Mucosa of rectum (tissue), 2 donors: ENCODE results near the gene LDAH.

Source experiments
- H3K27ac ChIP-seq, 2 donors: one replicate each; pipeline ENCODE4 v1.7.0; 2013; ENCODE audit warnings: inconsistent platforms in 2 of 2, low read depth in 2 of 2, low read length in 2 of 2
- H3K27me3 ChIP-seq, 2 donors: one replicate each; pipeline ENCODE4 v1.7.0; 2013; ENCODE audit warnings: low read length in 2 of 2; ENCODE audit not compliant: control insufficient read depth in 2 of 2, insufficient read depth in 2 of 2
- H3K36me3 ChIP-seq, 2 donors: one replicate each; pipeline ENCODE4 v1.7.0; 2013; ENCODE audit warnings: low read length in 2 of 2; ENCODE audit not compliant: control insufficient read depth in 2 of 2, insufficient read depth in 2 of 2
- H3K4me1 ChIP-seq, 2 donors: one replicate each; pipeline ENCODE4 v1.7.0; 2013; ENCODE audit warnings: low read length in 2 of 2, mild to moderate bottlenecking in 1 of 2; ENCODE audit not compliant: control insufficient read depth in 2 of 2, insufficient read depth in 2 of 2
- H3K4me3 ChIP-seq, 2 donors: one replicate each; pipeline ENCODE4 v1.7.0; 2013; ENCODE audit warnings: low read length in 2 of 2
- H3K9ac ChIP-seq, 2 donors: one replicate each; pipeline ENCODE4 v1.7.0; 2013; ENCODE audit warnings: low read length in 2 of 2, low read depth in 1 of 2, mild to moderate bottlenecking in 1 of 2
- H3K9me3 ChIP-seq, 2 donors: one replicate each; pipeline ENCODE4 v1.7.0; 2013; ENCODE audit warnings: low read length in 2 of 2; ENCODE audit not compliant: control insufficient read depth in 2 of 2
- donor health status: healthy.
- donor health status: Normal muscosa, but diverticular disease.

Gene LDAH

GRCh38 chr2:20757405-20758090 lies 65.4 kb downstream of the LDAH start:
- peaks cover 0 to under 1% of the 10 kb centered on the region in 2 donors for H3K36me3 ChIP-seq
- H3K4me1 ChIP-seq, result no peaks in the 10 kb centered on the region
- H3K27ac ChIP-seq, result no peak overlapping the region
- H3K27me3 ChIP-seq, result no peaks in the 10 kb centered on the region
- H3K4me3 ChIP-seq, result no peak overlapping the region
- H3K9ac ChIP-seq, result no peak overlapping the region
- no peaks in the 10 kb centered on the region for H3K9me3 ChIP-seq

- H3K36me3 ChIP-seq, result no peaks in the 10 kb centered on the region
- H3K27ac ChIP-seq, result no peak overlapping the region
- H3K4me1 ChIP-seq, result no peaks in the 10 kb centered on the region
- no peak overlapping the region for H3K9ac ChIP-seq
- H3K27me3 ChIP-seq, result no peaks in the 10 kb centered on the region
- H3K4me3 ChIP-seq, result no peak overlapping the region
- H3K9me3 ChIP-seq, result no peaks in the 10 kb centered on the region
Observed at GRCh38 chr2:20755132-20755800, 67.6 kb downstream of the LDAH start.

DNA sequence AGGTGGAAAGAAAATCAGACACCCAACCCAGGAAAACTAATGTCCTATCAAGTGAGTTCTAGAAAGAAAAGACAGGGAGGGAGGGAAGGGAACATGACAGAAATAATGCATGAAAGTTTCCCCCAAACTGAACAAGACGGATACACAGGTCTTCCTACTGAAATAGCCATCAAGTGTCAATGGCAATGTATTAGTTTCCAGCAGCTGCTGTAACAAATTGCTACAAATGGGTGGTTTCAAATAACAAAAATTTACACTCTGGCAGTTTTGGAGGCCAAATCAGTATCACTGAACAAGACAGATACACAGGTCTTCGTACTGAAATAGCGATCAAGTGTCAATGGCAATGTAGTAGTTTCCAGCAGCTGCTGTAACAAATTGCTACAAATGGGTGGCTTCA lies 70.6 kb downstream of the LDAH start:
- H3K27me3 ChIP-seq, result no peaks in the 10 kb centered on the region
- no peak overlapping the region for H3K27ac ChIP-seq
- no peaks in the 10 kb centered on the region for H3K36me3 ChIP-seq

DNA sequence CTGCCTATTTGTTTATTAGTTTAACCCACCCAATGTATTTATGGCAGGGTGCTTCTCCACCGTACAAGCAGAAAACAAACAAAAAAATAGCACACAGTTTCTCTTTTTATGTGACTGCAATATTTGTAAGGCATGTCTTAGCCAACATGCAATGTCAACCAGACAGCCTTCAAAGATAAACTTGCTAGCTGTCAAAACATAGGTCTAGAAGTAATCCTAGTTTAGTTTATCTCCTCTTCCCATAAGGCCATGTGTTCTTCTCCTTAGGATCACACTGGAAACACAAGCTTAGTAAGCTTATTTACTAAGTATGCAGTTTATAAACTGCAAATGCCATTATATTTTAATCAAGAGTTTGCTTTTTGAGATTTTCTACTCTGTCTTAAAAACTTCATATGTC lies 75.6 kb downstream of the LDAH start:
- Histone ChIP-seq H3K27ac (no peak overlapping the region), H3K9ac (no peak overlapping the region), H3K4me3 (no peak overlapping the region), H3K36me3 (no peaks in the 10 kb centered on the region), H3K9me3 (no peaks in the 10 kb centered on the region), H3K4me1 (no peaks in the 10 kb centered on the region), H3K27me3 (no peaks in the 10 kb centered on the region)

More for the DNA sequence above, 70.6 kb downstream of the LDAH start:
- H3K4me1 ChIP-seq, result no peaks in the 10 kb centered on the region
- H3K9me3 ChIP-seq, result no peaks in the 10 kb centered on the region
- no peak overlapping the region for H3K4me3 ChIP-seq
- no peak overlapping the region for H3K9ac ChIP-seq

GRCh38 chr2:20745924-20746555 lies 76.9 kb downstream of the LDAH start:
- Histone ChIP-seq H3K36me3 (no peaks in the 10 kb centered on the region), H3K27me3 (no peaks in the 10 kb centered on the region), H3K4me1 (no peaks in the 10 kb centered on the region), H3K9me3 (no peaks in the 10 kb centered on the region), H3K9ac (no peak overlapping the region), H3K27ac (no peak overlapping the region), H3K4me3 (no peak overlapping the region)

GRCh38 chr2:20744366-20745335 lies 78.2 kb downstream of the LDAH start:
- Histone ChIP-seq H3K4me1 (no peaks in the 10 kb centered on the region), H3K36me3 (no peaks in the 10 kb centered on the region), H3K27me3 (no peaks in the 10 kb centered on the region), H3K27ac (no peak overlapping the region), H3K4me3 (no peak overlapping the region), H3K9me3 (no peaks in the 10 kb centered on the region), H3K9ac (no peak overlapping the region)

DNA sequence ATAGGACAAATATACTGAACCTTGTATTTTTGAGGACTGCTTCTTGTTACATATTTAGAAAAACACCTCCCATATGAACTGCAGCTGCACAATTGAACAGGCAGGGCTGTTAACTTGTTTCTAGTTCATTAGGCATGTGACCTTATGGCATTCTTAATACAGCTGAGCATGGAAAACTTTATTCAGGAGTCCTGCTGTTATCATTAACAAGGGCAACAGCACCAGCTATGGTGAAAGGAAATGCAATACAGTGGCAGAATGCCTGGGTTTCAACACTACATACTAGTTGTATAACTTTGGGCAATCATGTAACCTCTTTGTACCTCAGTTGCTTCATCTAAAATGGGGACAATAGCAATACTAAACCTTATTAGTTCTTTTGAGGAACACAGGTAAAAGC lies 84.1 kb downstream of the LDAH start:
- Histone ChIP-seq H3K4me3 (no peak overlapping the region), H3K9ac (no peak overlapping the region), H3K36me3 (peaks cover 2 to 3% of the 10 kb centered on the region in 2 donors), H3K4me1 (no peaks in the 10 kb centered on the region), H3K27ac (no peak overlapping the region), H3K9me3 (no peaks in the 10 kb centered on the region), H3K27me3 (no peaks in the 10 kb centered on the region)

DNA sequence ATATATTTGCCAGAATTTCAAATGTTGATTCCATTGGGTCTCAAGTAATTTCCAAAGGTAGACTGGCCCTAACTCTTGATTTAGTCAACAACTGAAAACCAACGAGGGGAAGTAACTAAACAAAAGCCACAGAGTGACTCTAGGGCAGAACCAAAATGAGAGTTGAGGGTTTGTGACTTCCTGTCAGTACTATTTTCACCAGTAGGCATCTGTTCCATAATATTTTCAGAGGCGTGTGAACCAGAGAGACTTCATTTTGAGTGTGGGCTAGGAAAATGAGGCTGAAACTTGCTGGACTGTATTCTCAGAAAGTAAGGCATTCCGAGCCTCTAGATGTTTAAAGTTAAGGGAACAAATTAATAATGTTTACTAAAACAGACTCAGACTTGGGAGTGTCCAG lies 85.4 kb downstream of the LDAH start:
- Histone ChIP-seq H3K4me3 (no peak overlapping the region), H3K9me3 (no peaks in the 10 kb centered on the region), H3K27me3 (no peaks in the 10 kb centered on the region), H3K27ac (no peak overlapping the region), H3K4me1 (no peaks in the 10 kb centered on the region), H3K36me3 (peaks cover 2 to 3% of the 10 kb centered on the region in 2 donors), H3K9ac (no peak overlapping the region)

DNA sequence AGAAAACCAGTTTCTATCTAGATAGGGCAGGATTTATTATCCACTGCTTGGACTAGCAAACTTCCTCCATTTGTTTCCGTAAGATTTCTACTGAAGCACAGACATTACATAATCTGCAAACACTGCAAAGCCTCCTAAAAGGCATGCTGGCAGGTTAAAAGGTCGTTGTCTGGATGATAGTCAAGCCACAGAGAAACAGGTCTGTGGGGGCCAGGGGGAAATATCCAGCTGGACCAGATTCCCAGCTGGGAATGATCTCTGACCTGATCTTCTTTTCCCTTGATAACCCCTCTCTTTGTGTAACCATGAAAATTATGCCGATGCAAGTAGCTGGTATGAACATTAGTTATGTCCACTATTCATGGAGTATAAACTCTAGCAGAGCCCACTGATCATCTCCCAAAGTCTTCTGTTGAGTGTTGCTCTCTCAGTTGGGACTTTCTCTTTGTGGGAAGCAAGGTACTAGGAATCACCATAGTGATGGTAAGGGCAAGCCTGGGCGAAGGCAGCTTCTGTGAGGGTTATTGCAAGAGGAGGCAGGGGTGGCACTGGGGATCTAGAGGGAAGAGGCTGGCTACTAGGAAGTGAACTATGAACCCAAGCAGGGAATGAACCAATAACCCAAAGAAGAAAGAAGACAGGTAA lies 94.7 kb downstream of the LDAH start:
- Histone ChIP-seq H3K27me3 (no peaks in the 10 kb centered on the region), H3K4me1 (no peaks in the 10 kb centered on the region), H3K4me3 (no peak overlapping the region), H3K27ac (no peak overlapping the region), H3K9me3 (no peaks in the 10 kb centered on the region), H3K36me3 (no peaks in the 10 kb centered on the region), H3K9ac (no peak overlapping the region)
